Measurements from ENCODE around the gene TEAD3. TPM values are rescaled to one million over a fixed set of nuclear protein-coding genes. Genes with fewer than 3 reads are reported as not detected.

TEAD3 gene
- total and polyA plus RNA-seq, 10 of the 15 experiments (the other 5 are each of a cell fraction or from before 2014, with no cell fraction given): 0.02 to 0.28 (median 0.18) TPM; not detected in 5

GRCh38 chr6:35478259-35478658, 18.6 kb downstream of the TEAD3 start:
- Histone ChIP-seq H3K36me3 (ENCODE audit: control insufficient read depth in 2 of 2, insufficient read depth in 2 of 2, low read length in 1 of 2) (peaks cover 0 to 3% of the 10 kb centered on the region in 2 experiments; a peak in 2 of 4 replicates), H2AFZ (ENCODE audit: control insufficient read depth, low read depth, low read length) (no peak overlapping the region), H3K79me2 (ENCODE audit: control insufficient read depth, insufficient read depth, low read length) (no peaks in the 10 kb centered on the region), H4K20me1 (ENCODE audit: control insufficient read depth, insufficient read depth) (no peaks in the 10 kb centered on the region), H3K4me2 (ENCODE audit: control insufficient read depth, insufficient read depth) (no peak overlapping the region), H3K4me1 (ENCODE audit: control insufficient read depth, insufficient read depth, low read length) (no peaks in the 10 kb centered on the region), H3K27ac (ENCODE audit: control insufficient read depth, insufficient read depth) (no peak overlapping the region), H3K27me3 (replicated peaks in 1 of 2; ENCODE audit: control insufficient read depth in 2 of 2, insufficient read depth in 2 of 2, low read length in 1 of 2) (no peaks in the 10 kb centered on the region; a peak in 2 of 4 replicates), H3K4me3 (no peak overlapping the region), H3K9me3 (replicated peaks; ENCODE audit: control insufficient read depth, insufficient read depth, low read length) (no peaks in the 10 kb centered on the region), H3K9ac (ENCODE audit: control insufficient read depth, insufficient read depth, low read length) (no peak overlapping the region)
- ChIA-PET SMC1A (ENCODE audit: uncharacterized antibody, unreplicated experiment) (no interaction called here), RAD21 (ENCODE audit: unreplicated experiment) (no interaction called here), CTCF (interaction anchor here (0.9 kb wide), 1 partner anchor 9 kb away, joined by 5 read pairs; no protein-coding TSS in a partner anchor), POLR2A (no interaction called here)
- DNase-seq (ENCODE audit: low read depth, low spot score) (no peak), ATAC-seq (no peak), FAIRE-seq (no peak)
- no peak for TF ChIP-seq NRF1 (conservative IDR thresholded peaks at IDR 0.05; ENCODE audit: low read depth, low read length)
- TF ChIP-seq CREB1 (IDR thresholded peaks at IDR 0.05; ENCODE audit: low read depth): no peak
- TF ChIP-seq MEF2A (IDR thresholded peaks at IDR 0.05; ENCODE audit: insufficient read depth, low read depth, low read length): no peak
- no peak for TF ChIP-seq MTA3 (IDR thresholded peaks at IDR 0.05; ENCODE audit: borderline replicate concordance, low read length)
- no peak for TF ChIP-seq ZBED1 (IDR thresholded peaks at IDR 0.05; ENCODE audit: borderline replicate concordance)
- TF ChIP-seq HSF1 (IDR thresholded peaks at IDR 0.05; ENCODE audit: low read depth, low read length): no peak
- no peak for TF ChIP-seq FOXM1 (IDR thresholded peaks at IDR 0.05; ENCODE audit: low read depth, low read length)
- no peak for TF ChIP-seq TBL1XR1 (IDR thresholded peaks at IDR 0.05; ENCODE audit: low read depth, low read length)
- TF ChIP-seq GATAD2B (conservative IDR thresholded peaks at IDR 0.05; ENCODE audit: low read depth): no peak
- no peak for TF ChIP-seq CBX3 (IDR thresholded peaks at IDR 0.05; ENCODE audit: borderline replicate concordance, low read depth)
- no peak for TF ChIP-seq SIN3A (IDR thresholded peaks at IDR 0.05; ENCODE audit: low read depth, low read length)
- no peak for TF ChIP-seq ZSCAN29 (IDR thresholded peaks at IDR 0.05)
- TF ChIP-seq USF2 (IDR thresholded peaks at IDR 0.05; ENCODE audit: borderline replicate concordance, low read depth, low read length): no peak
- no peak for TF ChIP-seq TARDBP (IDR thresholded peaks at IDR 0.05; ENCODE audit: borderline replicate concordance)
- no peak for TF ChIP-seq CTCF (IDR thresholded peaks at IDR 0.05 in 2 of 3, conservative IDR thresholded peaks at IDR 0.05 in 1 of 3; ENCODE audit: control insufficient read depth in 2 of 3, extremely low read depth in 1 of 3, insufficient read depth in 1 of 3, low read depth in 3 of 3, low read length in 3 of 3)
- no peak for TF ChIP-seq NR2F1 (conservative IDR thresholded peaks at IDR 0.05)
- no peak for TF ChIP-seq CHD1 (IDR thresholded peaks at IDR 0.05; ENCODE audit: low read depth, low read length)
- WGBS (ENCODE audit: insufficient coverage, insufficient replicate concordance, low lambda C conversion rate, missing lambda C conversion rate): 48% methylated on average over 7 of the region's 7 CpGs
- no TSS peak for BruUV-seq (replicated peaks)
- in situ Hi-C loops (cut with MboI): no loop called here
- intact Hi-C loops (cut with micrococcal nuclease; ENCODE audit: unreplicated experiment): no loop called here

All from GM12878 (cell line).